ENCODE data around the gene RAX2.
"Not testable (repeated sequence)": the region's sequence is repeated elsewhere in the genome, so short reads cannot be mapped to it uniquely, and the experiment has no call there.

The RAX2 gene

GRCh38 chr19:3771906-3772455 is at the start of gene RAX2:
RAX2 (minus strand) TSS chr19:3772228; CDS start chr19:3771742, 486 bp downstream.
- DNase-seq = no peak

GRCh38 chr19:3821156-3821555 is 49.1 kb upstream of the RAX2 start:
- DNase-seq = no peak

GRCh38 chr19:3819989-3820388 is 48.0 kb upstream of the RAX2 start:
- DNase-seq = no peak

GRCh38 chr19:3818918-3819317 is 46.9 kb upstream of the RAX2 start:
- no peak for DNase-seq

- peak; percentile 47 to 48 for DNase-seq
Measured at GRCh38 chr19:3818466-3818865, 46.4 kb upstream of the RAX2 start.

GRCh38 chr19:3817761-3818160 is 45.7 kb upstream of the RAX2 start:
- DNase-seq = no peak

GRCh38 chr19:3816566-3817218 is 44.7 kb upstream of the RAX2 start:
- no peak for DNase-seq

- DNase-seq = not testable (repeated sequence)
Measured at GRCh38 chr19:3816148-3816547, 44.1 kb upstream of the RAX2 start.

- no peak for DNase-seq
Measured at GRCh38 chr19:3814648-3815047, 42.6 kb upstream of the RAX2 start.

GRCh38 chr19:3813473-3814392 is 41.7 kb upstream of the RAX2 start:
- DNase-seq = no peak

- DNase-seq = no peak
Measured at GRCh38 chr19:3810708-3811355, 38.8 kb upstream of the RAX2 start.

GRCh38 chr19:3809881-3810707 is 38.1 kb upstream of the RAX2 start:
- no peak for DNase-seq

GRCh38 chr19:3808420-3809143 is 36.6 kb upstream of the RAX2 start:
- no peak for DNase-seq

- no peak for DNase-seq
Measured at GRCh38 chr19:3807574-3808354, 35.7 kb upstream of the RAX2 start.

- DNase-seq = no peak
Measured at GRCh38 chr19:3807131-3807480, 35.1 kb upstream of the RAX2 start.

- DNase-seq = no peak
Measured at GRCh38 chr19:3805859-3806258, 33.8 kb upstream of the RAX2 start.

GRCh38 chr19:3804429-3804828 is 32.4 kb upstream of the RAX2 start:
- no peak for DNase-seq

GRCh38 chr19:3803986-3804385 is 32.0 kb upstream of the RAX2 start:
- no peak for DNase-seq

GRCh38 chr19:3803114-3803888 is 31.3 kb upstream of the RAX2 start:
- DNase-seq = no peak

- DNase-seq = peak; percentile 58 to 73
Measured at GRCh38 chr19:3801412-3802096, 29.5 kb upstream of the RAX2 start.

Data from stimulated activated CD4-positive, alpha-beta T cell treated with anti-CD3 and anti-CD28 coated beads, Interleukin-2, amount 100 ng/mL, for 24 hours (primary cell).